ENCODE results near the gene PDIA4.

The PDIA4 gene

GRCh38 chr7:148978091-148978490, 50.2 kb downstream of the PDIA4 start:
- H3K27ac ChIP-seq = no peak overlapping the region
- no peak for TF ChIP-seq CTCF (conservative IDR thresholded peaks at IDR 0.05)

GRCh38 chr7:148975896-148976295, 52.4 kb downstream of the PDIA4 start:
- H3K27ac ChIP-seq = no peak overlapping the region
- TF ChIP-seq CTCF (conservative IDR thresholded peaks at IDR 0.05) = no peak

- TF ChIP-seq CTCF (conservative IDR thresholded peaks at IDR 0.05) = no peak
- H3K27ac ChIP-seq = no peak overlapping the region
Observed at GRCh38 chr7:148973256-148973655, 55.0 kb downstream of the PDIA4 start.

GRCh38 chr7:148972375-148972774, 55.9 kb downstream of the PDIA4 start:
- no peak overlapping the region for H3K27ac ChIP-seq
- TF ChIP-seq CTCF (conservative IDR thresholded peaks at IDR 0.05) = no peak

GRCh38 chr7:148967602-148968001, 60.7 kb downstream of the PDIA4 start:
- H3K27ac ChIP-seq = no peak overlapping the region
- TF ChIP-seq CTCF (conservative IDR thresholded peaks at IDR 0.05) = no peak

- no peak overlapping the region for H3K27ac ChIP-seq
- peak; percentile 77 for TF ChIP-seq CTCF (conservative IDR thresholded peaks at IDR 0.05)
Observed at GRCh38 chr7:148967032-148967372, 61.3 kb downstream of the PDIA4 start.

- peak overlapping the region; percentile 82 for H3K27ac ChIP-seq
- no peak for TF ChIP-seq CTCF (conservative IDR thresholded peaks at IDR 0.05)
Observed at GRCh38 chr7:148964483-148965267, 63.6 kb downstream of the PDIA4 start.
